Measurements from ENCODE around the gene SDR39U1.

SDR39U1 gene

DNA sequence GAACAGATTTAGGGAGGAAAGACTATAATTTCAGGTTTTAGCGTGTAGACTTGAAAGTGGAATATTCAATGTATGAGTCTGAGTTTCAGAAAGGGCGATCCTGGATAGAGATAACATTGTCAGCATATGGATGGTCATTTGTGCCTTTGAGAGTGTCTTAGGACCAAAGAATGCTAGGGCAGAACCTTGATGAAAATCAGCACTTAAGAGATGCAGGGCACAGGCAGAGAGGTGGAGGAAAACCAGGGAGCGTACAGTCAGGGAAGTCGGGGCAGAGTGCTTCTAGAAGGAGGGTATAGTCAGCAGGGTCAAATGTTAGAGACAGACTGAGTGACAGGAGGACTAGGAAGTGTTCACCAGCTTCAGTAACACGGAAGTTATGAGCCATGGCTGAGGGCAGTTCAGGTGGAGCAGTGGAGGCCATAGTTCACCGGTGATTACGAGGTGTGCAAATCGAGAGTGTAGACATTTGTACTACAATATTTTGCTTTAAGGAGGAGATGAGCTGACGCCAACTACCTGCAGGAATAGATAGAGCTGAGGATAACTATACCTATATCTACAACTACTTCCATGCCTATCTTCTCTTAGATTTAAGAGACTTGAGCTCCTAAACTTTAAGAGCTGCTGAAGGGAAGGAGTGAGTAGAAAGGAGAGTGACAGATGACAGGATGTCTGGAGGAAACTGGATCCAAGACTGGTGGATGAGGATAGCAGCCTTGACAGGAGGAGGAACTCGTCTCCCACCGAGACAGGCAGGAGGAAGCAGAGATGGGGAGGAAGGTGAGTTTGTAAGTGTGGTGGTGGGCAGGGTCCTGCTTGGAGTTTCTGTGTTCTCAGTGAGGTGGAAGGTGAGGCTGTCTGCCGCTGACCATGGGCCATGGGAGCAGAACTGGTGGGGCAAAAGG, 19.6 kb downstream of the SDR39U1 start:
- no peak overlapping the region for H3K9ac ChIP-seq (ENCODE audit: low read length)
- no peak overlapping the region for H3K27ac ChIP-seq (ENCODE audit: low read depth, low read length)
- no peaks in the 10 kb centered on the region for H3K36me3 ChIP-seq (ENCODE audit: control insufficient read depth, insufficient read depth, low read length)
- no peaks in the 10 kb centered on the region for H3K27me3 ChIP-seq (ENCODE audit: control insufficient read depth, insufficient read depth, low read length)
- H3K4me1 ChIP-seq (ENCODE audit: control insufficient read depth, insufficient read depth, low read length): no peaks in the 10 kb centered on the region
- H3K4me3 ChIP-seq (ENCODE audit: low read length): no peak overlapping the region

GRCh38 chr14:24422261-24422660, 20.3 kb downstream of the SDR39U1 start:
- no peaks in the 10 kb centered on the region for H3K36me3 ChIP-seq (ENCODE audit: control insufficient read depth, insufficient read depth, low read length)
- no peak overlapping the region for H3K9ac ChIP-seq (ENCODE audit: low read length)
- no peak overlapping the region for H3K4me3 ChIP-seq (ENCODE audit: low read length)
- no peaks in the 10 kb centered on the region for H3K4me1 ChIP-seq (ENCODE audit: control insufficient read depth, insufficient read depth, low read length)
- no peak overlapping the region for H3K27ac ChIP-seq (ENCODE audit: low read depth, low read length)
- H3K27me3 ChIP-seq (ENCODE audit: control insufficient read depth, insufficient read depth, low read length): no peaks in the 10 kb centered on the region

DNA sequence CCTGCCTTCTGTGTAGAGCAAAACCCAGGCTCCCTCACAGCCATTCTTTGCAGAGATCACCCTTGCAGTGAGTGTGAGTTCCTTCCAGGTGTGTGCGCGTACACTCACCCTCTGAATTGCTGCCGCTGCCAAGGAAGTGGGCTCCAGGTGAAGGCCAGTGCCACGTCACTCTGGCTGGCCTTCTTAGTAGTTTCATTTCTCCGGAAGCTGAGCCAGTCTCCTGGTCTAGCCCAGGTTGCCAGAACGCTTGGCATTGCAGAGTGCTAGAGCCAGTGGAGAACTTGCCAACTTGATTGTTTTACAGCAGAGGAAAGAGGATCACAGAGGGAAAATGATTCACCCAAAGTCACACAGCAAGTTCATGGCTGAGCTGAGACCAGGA, 24.1 kb downstream of the SDR39U1 start:
- Histone ChIP-seq H3K27ac (ENCODE audit: low read depth, low read length) (no peak overlapping the region), H3K27me3 (ENCODE audit: control insufficient read depth, insufficient read depth, low read length) (no peaks in the 10 kb centered on the region), H3K9ac (ENCODE audit: low read length) (no peak overlapping the region)

DNA sequence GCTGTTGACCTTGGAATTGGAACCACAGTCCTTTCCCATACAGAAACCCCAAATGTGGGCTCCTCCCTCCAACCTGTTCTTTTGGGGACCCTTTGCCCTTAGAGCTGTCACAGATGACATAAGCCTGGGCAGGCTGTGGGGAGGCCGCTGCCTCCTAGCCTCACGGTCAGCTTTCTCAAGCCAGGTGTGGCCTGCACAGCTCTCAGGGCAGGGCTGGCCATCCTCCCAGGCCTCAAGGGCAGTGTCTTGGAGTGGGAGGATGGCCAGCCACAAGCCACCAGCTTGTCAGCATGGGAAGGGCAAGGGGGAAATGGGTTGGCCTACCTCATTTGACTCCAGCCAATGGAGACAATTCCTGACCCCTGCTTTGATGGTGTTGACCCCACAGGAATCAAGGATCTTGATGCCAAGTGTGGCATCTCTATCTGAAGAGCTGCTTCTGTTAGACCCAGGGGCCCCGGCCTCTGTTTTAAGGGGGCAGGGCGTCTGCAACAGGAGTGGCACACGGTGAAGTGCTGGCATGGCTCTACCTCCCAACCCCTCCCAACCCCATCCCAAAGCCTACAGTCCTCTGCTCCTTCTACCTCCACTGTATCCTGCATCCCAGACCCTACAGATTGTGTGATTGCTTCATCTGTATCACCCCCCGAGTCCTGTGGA, 24.6 kb downstream of the SDR39U1 start:
- Histone ChIP-seq H3K36me3 (ENCODE audit: control insufficient read depth, insufficient read depth, low read length) (peaks cover 6% of the 10 kb centered on the region), H3K4me3 (ENCODE audit: low read length) (no peak overlapping the region), H3K4me1 (ENCODE audit: control insufficient read depth, insufficient read depth, low read length) (no peaks in the 10 kb centered on the region), H3K27me3 (ENCODE audit: control insufficient read depth, insufficient read depth, low read length) (no peaks in the 10 kb centered on the region), H3K9ac (ENCODE audit: low read length) (no peak overlapping the region), H3K27ac (ENCODE audit: low read depth, low read length) (no peak overlapping the region)

More for the DNA sequence above, 24.1 kb downstream of the SDR39U1 start:
- Histone ChIP-seq H3K4me3 (ENCODE audit: low read length) (no peak overlapping the region), H3K4me1 (ENCODE audit: control insufficient read depth, insufficient read depth, low read length) (no peaks in the 10 kb centered on the region), H3K36me3 (ENCODE audit: control insufficient read depth, insufficient read depth, low read length) (peaks cover 5% of the 10 kb centered on the region)

DNA sequence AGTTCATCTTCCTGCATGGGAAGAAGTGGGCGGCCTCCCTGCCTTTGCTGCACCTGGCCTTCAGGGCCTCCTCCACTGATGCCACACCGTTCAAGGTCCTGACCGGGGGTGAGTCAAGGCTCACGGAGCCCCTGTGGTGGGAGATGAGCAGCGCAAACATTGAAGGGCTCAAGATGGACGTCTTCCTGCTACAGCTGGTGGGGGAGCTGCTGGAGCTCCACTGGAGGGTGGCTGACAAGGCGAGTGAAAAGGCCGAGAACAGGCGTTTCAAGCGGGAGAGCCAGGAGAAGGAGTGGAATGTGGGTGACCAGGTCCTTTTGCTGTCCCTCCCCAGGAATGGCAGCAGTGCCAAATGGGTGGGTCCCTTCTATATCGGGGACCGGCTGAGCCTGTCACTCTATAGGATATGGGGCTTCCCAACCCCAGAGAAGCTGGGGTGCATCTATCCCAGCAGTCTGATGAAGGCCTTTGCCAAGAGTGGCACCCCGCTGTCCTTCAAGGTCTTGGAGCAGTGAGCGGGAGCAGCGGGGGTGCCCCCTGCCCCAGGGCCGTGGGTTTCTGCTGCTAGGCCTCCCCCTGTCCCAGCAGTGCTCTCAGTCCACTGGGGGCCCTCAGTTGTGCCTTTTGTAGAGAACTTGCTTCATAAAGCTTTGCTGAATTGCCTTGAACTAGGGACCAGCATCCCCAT, 25.5 kb downstream of the SDR39U1 start:
- no peak overlapping the region for H3K4me3 ChIP-seq (ENCODE audit: low read length)
- peaks cover 8% of the 10 kb centered on the region for H3K36me3 ChIP-seq (ENCODE audit: control insufficient read depth, insufficient read depth, low read length)
- no peak overlapping the region for H3K27ac ChIP-seq (ENCODE audit: low read depth, low read length)
- no peaks in the 10 kb centered on the region for H3K4me1 ChIP-seq (ENCODE audit: control insufficient read depth, insufficient read depth, low read length)
- H3K9ac ChIP-seq (ENCODE audit: low read length): no peak overlapping the region
- no peaks in the 10 kb centered on the region for H3K27me3 ChIP-seq (ENCODE audit: control insufficient read depth, insufficient read depth, low read length)

GRCh38 chr14:24416254-24416931, 26.2 kb downstream of the SDR39U1 start:
- peaks cover 8% of the 10 kb centered on the region for H3K36me3 ChIP-seq (ENCODE audit: control insufficient read depth, insufficient read depth, low read length)
- H3K27me3 ChIP-seq (ENCODE audit: control insufficient read depth, insufficient read depth, low read length): no peaks in the 10 kb centered on the region
- H3K9ac ChIP-seq (ENCODE audit: low read length): no peak overlapping the region
- H3K4me3 ChIP-seq (ENCODE audit: low read length): no peak overlapping the region
- no peaks in the 10 kb centered on the region for H3K4me1 ChIP-seq (ENCODE audit: control insufficient read depth, insufficient read depth, low read length)
- H3K27ac ChIP-seq (ENCODE audit: low read depth, low read length): no peak overlapping the region

DNA sequence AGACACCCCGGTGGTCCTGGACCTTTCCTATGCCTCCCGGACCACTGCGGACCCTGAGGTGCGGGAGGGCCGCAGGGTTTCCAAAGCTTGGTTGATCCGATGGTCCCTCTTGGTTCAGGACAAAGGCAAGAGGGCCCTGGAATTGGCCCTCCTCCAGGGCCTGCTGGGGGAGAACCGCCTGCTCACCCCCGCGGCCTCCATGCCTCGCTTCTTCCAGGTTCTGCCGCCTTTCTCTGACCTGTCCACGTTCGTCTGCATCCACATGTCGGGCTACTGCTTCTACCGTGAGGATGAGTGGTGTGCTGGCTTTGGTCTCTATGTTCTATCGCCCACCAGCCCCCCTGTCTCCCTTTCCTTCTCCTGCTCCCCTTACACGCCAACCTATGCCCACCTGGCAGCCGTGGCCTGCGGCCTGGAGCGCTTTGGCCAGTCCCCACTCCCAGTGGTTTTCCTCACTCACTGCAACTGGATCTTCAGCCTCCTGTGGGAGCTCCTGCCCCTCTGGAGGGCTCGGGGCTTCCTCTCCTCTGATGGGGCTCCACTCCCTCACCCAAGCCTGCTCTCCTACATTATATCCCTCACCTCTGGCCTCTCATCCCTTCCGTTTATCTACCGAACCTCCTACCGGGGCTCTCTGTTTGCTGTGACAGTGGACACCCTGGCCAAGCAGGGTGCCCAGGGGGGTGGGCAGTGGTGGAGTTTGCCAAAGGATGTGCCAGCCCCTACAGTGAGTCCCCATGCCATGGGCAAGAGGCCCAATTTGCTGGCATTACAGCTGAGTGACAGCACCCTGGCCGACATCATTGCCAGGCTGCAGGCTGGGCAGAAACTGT, 26.9 kb downstream of the SDR39U1 start:
- H3K27me3 ChIP-seq (ENCODE audit: control insufficient read depth, insufficient read depth, low read length): no peaks in the 10 kb centered on the region
- H3K9ac ChIP-seq (ENCODE audit: low read length): no peak overlapping the region
- no peak overlapping the region for H3K27ac ChIP-seq (ENCODE audit: low read depth, low read length)
- no peaks in the 10 kb centered on the region for H3K4me1 ChIP-seq (ENCODE audit: control insufficient read depth, insufficient read depth, low read length)
- H3K4me3 ChIP-seq (ENCODE audit: low read length): no peak overlapping the region
- peaks cover 8% of the 10 kb centered on the region for H3K36me3 ChIP-seq (ENCODE audit: control insufficient read depth, insufficient read depth, low read length)

- H3K4me3 ChIP-seq (ENCODE audit: low read length): no peak overlapping the region
- peaks cover 8% of the 10 kb centered on the region for H3K36me3 ChIP-seq (ENCODE audit: control insufficient read depth, insufficient read depth, low read length)
- no peak overlapping the region for H3K9ac ChIP-seq (ENCODE audit: low read length)
- H3K4me1 ChIP-seq (ENCODE audit: control insufficient read depth, insufficient read depth, low read length): no peaks in the 10 kb centered on the region
- H3K27ac ChIP-seq (ENCODE audit: low read depth, low read length): no peak overlapping the region
- no peaks in the 10 kb centered on the region for H3K27me3 ChIP-seq (ENCODE audit: control insufficient read depth, insufficient read depth, low read length)
These were observed 27.7 kb downstream of the SDR39U1 start for GRCh38 chr14:24414732-24415420.

DNA sequence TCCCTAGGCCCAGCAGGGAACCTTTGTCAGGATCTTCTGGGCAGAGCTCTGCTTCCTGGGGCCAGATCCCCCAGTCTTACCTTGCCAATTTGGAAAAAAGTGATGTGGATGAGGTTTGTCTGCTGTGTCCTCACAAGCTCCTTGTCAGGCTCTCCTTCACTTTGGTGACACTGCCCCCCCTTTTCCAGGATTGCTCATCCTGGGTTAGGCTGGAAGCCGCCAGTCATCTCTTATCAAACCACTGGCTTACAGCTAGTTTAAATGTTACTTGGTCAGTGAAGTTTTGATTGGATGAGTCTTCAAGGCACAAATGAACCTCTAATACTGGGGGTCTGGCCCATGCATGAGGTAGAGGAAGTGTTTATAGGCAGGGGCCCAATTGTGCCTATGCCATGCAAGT, 28.5 kb downstream of the SDR39U1 start:
- Histone ChIP-seq H3K36me3 (ENCODE audit: control insufficient read depth, insufficient read depth, low read length) (peaks cover 8% of the 10 kb centered on the region), H3K4me3 (ENCODE audit: low read length) (no peak overlapping the region), H3K27me3 (ENCODE audit: control insufficient read depth, insufficient read depth, low read length) (no peaks in the 10 kb centered on the region), H3K27ac (ENCODE audit: low read depth, low read length) (no peak overlapping the region), H3K4me1 (ENCODE audit: control insufficient read depth, insufficient read depth, low read length) (no peaks in the 10 kb centered on the region), H3K9ac (ENCODE audit: low read length) (no peak overlapping the region)

- Histone ChIP-seq H3K4me3 (ENCODE audit: low read length) (no peak overlapping the region), H3K36me3 (ENCODE audit: control insufficient read depth, insufficient read depth, low read length) (peaks cover 8% of the 10 kb centered on the region), H3K4me1 (ENCODE audit: control insufficient read depth, insufficient read depth, low read length) (no peaks in the 10 kb centered on the region), H3K27ac (ENCODE audit: low read depth, low read length) (no peak overlapping the region), H3K9ac (ENCODE audit: low read length) (no peak overlapping the region), H3K27me3 (ENCODE audit: control insufficient read depth, insufficient read depth, low read length) (no peaks in the 10 kb centered on the region)
These were observed 30.9 kb downstream of the SDR39U1 start for GRCh38 chr14:24411443-24412389.

Data from rectal smooth muscle tissue (tissue), 1 donor.